ENCODE data around the gene MEF2C.

The MEF2C gene

GRCh38 chr5:88676637-88677375 lies 206.2 kb downstream of the MEF2C start:
- peak in 2 of 42 donors; percentile 1 to 43 for DNase-seq

GRCh38 chr5:88675708-88676636 lies 207.0 kb downstream of the MEF2C start:
- intact Hi-C loops (cut with DNase I) = loop anchor here (5.0 to 10.0 kb wide), 4 partner anchors 121 to 534 kb away; no protein-coding TSS in a partner anchor
- DNase-seq = peak; percentile 73 to 94 (median 86)

More at GRCh38 chr5:88676637-88677375, 206.2 kb downstream of the MEF2C start:
- intact Hi-C loops (cut with DNase I) = loop anchor here (5.0 to 10.0 kb wide), 4 partner anchors 122 to 535 kb away; no protein-coding TSS in a partner anchor

GRCh38 chr5:88675168-88675707 lies 207.7 kb downstream of the MEF2C start:
- intact Hi-C loops (cut with DNase I) = loop anchor here (5.0 to 10.0 kb wide), 4 partner anchors 120 to 533 kb away; no protein-coding TSS in a partner anchor
- DNase-seq = peak in 24 of 42 donors; percentile 33 to 78 (median 62)

DNA sequence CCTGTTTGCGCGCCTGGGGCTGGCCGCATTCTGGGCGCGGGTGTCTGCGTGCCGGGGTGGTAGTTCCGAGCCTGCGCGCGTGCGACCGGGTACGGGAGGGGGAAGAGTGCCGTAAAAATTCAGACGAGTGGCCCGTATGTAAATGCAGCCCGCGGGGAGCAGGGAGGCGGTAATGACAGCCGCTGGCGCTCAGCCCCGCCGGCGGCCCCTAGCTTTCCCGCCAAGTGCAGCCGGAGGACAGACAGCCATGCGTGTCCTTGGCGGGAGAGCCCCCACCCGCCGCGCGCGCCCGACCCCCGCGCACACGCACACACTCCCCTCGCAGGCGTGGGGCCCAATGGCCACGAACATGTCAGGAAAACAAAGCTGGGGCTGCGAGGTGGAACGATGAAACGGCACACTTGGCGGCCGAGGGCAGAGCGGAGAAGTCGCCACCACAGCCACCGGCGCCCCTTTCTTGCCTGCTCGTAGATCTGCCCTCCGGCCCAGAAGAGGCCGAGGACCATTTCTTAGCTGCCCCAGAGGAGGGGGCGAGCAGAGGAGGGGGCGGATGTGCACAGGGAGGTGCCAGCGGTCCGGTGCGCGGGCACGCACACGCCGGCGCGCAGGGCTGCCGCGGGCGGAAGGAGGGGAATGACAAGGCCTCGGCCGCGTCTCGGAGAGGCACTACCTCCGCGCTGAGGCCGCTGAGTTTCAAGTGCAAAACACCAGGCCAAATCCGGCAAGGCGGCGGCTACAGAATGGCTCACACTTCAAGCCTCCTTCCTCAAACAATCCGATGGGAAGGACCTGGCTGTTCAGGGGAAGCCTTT lies 208.4 kb downstream of the MEF2C start:
- DNase-seq = peak; percentile 76 to 96 (median 89)
- intact Hi-C loops (cut with DNase I) = loop anchor here (5.0 to 10.0 kb wide), 4 partner anchors 120 to 532 kb away; no protein-coding TSS in a partner anchor

GRCh38 chr5:88673253-88674105 lies 209.5 kb downstream of the MEF2C start:
- DNase-seq = peak; percentile 68 to 94 (median 86)
- intact Hi-C loops (cut with DNase I) = loop anchor here (10.0 kb wide), 2 partner anchors 119 to 399 kb away; no protein-coding TSS in a partner anchor

- DNase-seq = peak in 21 of 42 donors; percentile 27 to 74 (median 46)
- intact Hi-C loops (cut with DNase I) = loop anchor here (10.0 kb wide), 2 partner anchors 118 to 398 kb away; no protein-coding TSS in a partner anchor
These were observed 210.2 kb downstream of the MEF2C start for GRCh38 chr5:88672644-88673252.

- intact Hi-C loops (cut with DNase I) = loop anchor here (10.0 kb wide), 2 partner anchors 117 to 397 kb away; no protein-coding TSS in a partner anchor
- peak in 18 of 42 donors; percentile 19 to 67 (median 36) for DNase-seq
These were observed 211.2 kb downstream of the MEF2C start for GRCh38 chr5:88671505-88672499.

DNA sequence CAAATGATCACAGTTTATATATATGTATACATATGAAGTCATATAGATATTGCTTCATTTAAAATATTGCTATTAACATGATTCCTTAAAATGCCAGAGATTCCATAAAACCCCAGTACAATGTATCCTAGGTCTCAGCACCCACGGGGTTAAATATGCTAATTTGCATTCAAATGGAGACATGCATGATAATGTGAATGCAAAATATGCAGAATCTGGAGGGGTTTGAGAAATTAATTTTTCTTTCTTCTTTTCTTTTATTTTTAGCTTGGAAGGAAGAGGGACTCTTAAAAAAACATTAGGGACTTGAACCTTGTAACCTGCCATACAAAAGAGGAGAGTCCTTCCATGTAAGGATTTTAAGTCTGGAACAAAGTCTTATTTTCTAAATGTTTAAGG lies 211.9 kb downstream of the MEF2C start:
- no peak for DNase-seq
- intact Hi-C loops (cut with DNase I) = loop anchor here (10.0 kb wide), 2 partner anchors 116 to 396 kb away; no protein-coding TSS in a partner anchor

GRCh38 chr5:88670461-88670860 lies 212.5 kb downstream of the MEF2C start:
- intact Hi-C loops (cut with DNase I) = loop anchor here (10.0 kb wide), 2 partner anchors 116 to 396 kb away; no protein-coding TSS in a partner anchor

DNA sequence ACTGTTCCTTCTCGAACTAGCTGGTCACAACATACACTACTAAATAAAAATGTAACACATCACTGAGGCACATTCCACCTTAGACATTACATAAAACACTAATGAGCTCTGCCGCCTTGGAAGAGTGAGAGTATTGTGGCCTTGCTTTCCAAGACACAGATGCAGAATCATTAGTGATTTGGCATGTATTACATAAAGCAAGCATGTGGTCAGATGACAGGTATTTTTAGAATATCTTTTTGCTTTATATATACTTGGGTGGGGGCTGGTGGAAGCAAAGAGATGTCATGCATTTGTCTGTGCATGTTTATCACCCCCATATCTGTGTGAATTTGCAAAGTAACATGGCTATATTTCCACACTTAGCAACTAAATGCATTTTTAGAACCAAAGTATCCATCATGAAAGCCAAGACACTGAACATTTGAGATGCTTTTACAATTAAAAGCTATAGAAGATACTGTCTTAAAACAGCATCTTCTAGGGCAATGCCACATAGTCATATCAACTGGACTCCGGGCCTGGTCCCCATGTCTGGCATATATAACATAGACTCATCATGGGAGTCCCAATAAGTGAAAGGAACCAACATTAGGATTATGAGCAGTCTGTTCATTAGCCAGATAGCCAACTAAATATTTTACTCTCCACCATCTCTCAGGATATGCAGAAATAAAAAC lies 213.5 kb downstream of the MEF2C start:
- intact Hi-C loops (cut with DNase I) = loop anchor here (10.0 kb wide), 3 partner anchors 115 to 395 kb away; no protein-coding TSS in a partner anchor
- DNase-seq = peak in 1 of 42 donors; percentile 1

More at GRCh38 chr5:88670461-88670860, 212.5 kb downstream of the MEF2C start:
- no peak for DNase-seq

DNA sequence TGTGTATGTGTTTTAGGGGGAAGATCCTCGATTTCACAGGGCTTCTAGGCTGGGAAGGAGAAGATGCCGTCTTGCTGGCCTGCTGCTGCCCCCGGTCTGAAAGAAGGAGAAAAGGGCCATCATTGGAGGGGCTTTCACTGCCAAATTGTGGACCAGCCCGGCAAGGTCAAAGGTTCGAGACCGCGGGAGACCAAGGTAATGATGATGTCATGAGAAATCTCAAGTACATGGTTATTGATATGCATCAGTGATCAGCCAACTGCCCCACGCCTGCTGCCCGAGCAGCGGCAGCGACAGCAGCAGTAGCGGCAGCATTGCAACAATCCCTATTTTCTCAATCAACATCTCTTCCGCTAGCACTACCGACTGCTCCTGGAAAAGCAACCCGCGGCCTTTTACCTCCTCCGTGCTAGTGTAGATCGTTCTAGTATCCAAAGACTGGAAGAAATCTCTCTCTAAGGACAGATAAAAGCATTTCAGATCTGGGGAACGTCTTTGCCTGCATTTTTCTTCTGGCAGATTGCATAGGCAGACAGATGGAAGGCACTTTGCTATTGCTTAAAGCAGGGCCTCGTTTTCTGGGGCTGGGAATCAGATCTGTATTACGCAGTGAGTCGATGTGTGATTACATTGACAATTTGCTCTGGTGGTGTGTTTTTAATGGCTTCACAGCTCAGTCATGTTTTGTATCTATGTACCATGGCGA lies 215.3 kb downstream of the MEF2C start:
- intact Hi-C loops (cut with DNase I) = loop anchor here (10.0 kb wide), 1 partner anchor 183 kb away; no protein-coding TSS in a partner anchor
- peak in 24 of 42 donors; percentile 21 to 75 (median 51) for DNase-seq
